Panc1 (cell line): Measurements from ENCODE around the gene EIPR1. TPM values are rescaled to one million over a fixed set of nuclear protein-coding genes. Genes with fewer than 3 reads are reported as not detected.

Experiments
- ATAC-seq: fragments of 200-7000 bp; cut with Tn5 transposase; 2 replicates; pipeline ENCODE4 v1.9.1; 2020; ENCODE audit warnings: mild to moderate bottlenecking, moderate library complexity
- BruUV-seq: library from RNA; stranded (reverse); fragments of 400-500 nt; replicated peaks from 2 replicates; lab custom pipeline; 2021; lab: Mats Ljungman, UMichigan
- CTCF ChIA-PET: fragments of 300-600 bp; sonication (Branson Sonifier 250); formaldehyde crosslinking; loops from one replicate; lab custom pipeline; 2022; ENCODE audit warnings: antibody characterized with exemption; lab: Charles Lee
- POLR2A ChIA-PET: fragments of 300-600 bp; sonication (Branson Sonifier 250); formaldehyde crosslinking; loops from one replicate; lab custom pipeline; 2022; ENCODE audit warnings: antibody characterized with exemption; lab: Charles Lee
- DNase-seq: peaks from one replicate; pipeline ENCODE4 v3.0.0-alpha.2; 2010; ENCODE audit warnings: low read depth, low spot score
- H3K27ac ChIP-seq: 2 replicates; pipeline ENCODE4 v1.5.1; 2011; ENCODE audit warnings: mild to moderate bottlenecking, low read length, inconsistent platforms
- H3K27me3 ChIP-seq: fragments of 200-500 bp; sonication (Bioruptor generic); 2 replicates; pipeline ENCODE4 v1.6.0; 2014; ENCODE audit warnings: low read length, inconsistent platforms; ENCODE audit not compliant: control insufficient read depth, insufficient read depth
- H3K36me3 ChIP-seq: fragments of 200-500 bp; sonication (Bioruptor generic); 2 replicates; pipeline ENCODE4 v1.5.1; 2014; ENCODE audit warnings: inconsistent platforms, mild to moderate bottlenecking, low read length, moderate library complexity; ENCODE audit not compliant: control insufficient read depth, insufficient read depth
- H3K4me1 ChIP-seq: 2 replicates; pipeline ENCODE4 v1.5.1; 2011; ENCODE audit warnings: inconsistent platforms, mild to moderate bottlenecking, low read length, moderate library complexity; ENCODE audit not compliant: control insufficient read depth, insufficient read depth
- H3K4me3 ChIP-seq, 2 experiments: 2 replicates each; pipeline ENCODE4 v1.5.1; 2011 to 2012; ENCODE audit warnings: low read depth in 2 of 2, low read length in 2 of 2, mild to moderate bottlenecking in 2 of 2, inconsistent platforms in 1 of 2, moderate library complexity in 1 of 2
- H3K9me3 ChIP-seq: fragments of 200-500 bp; sonication (Bioruptor generic); 2 replicates; pipeline ENCODE4 v1.5.1; 2014; ENCODE audit warnings: low read depth, mild to moderate bottlenecking, inconsistent platforms, low read length, moderate library complexity; ENCODE audit not compliant: control insufficient read depth, insufficient read depth
- POLR2AphosphoS5 ChIP-seq: IDR thresholded peaks from 2 replicates; pipeline ENCODE4 v1.6.1; 2012; ENCODE audit warnings: mild to moderate bottlenecking, low read depth, low read length, moderate library complexity
- SIN3A ChIP-seq: IDR thresholded peaks from 2 replicates; pipeline ENCODE4 v1.6.1; 2012; ENCODE audit warnings: low read depth, mild to moderate bottlenecking, low read length, moderate library complexity, borderline replicate concordance; ENCODE audit not compliant: insufficient read depth
- TCF7L2 ChIP-seq: IDR thresholded peaks from 2 replicates; pipeline ENCODE4 v1.6.1; 2011; ENCODE audit warnings: mild to moderate bottlenecking, low read depth, low read length, inconsistent platforms
- in situ Hi-C: cut with HindIII; loops from 2 replicates; pipeline ENCODE4 v1.10.0; 2016; ENCODE audit warnings: low sequenced_read_pairs, low pct_unique_long_range_greater_than_20kb
- intact Hi-C: fragments of 100-400 bp; cut with micrococcal nuclease; formaldehyde crosslinking; loops from one replicate; pipeline ENCODE4 v1.10.0; 2022; ENCODE audit not compliant: unreplicated experiment
- total RNA-seq: library from RNA; stranded (reverse); gene quantifications from one replicate; pipeline ENCODE4 v1.2.1, GENCODE V29; 2021; ENCODE audit not compliant: unreplicated experiment
- TF ChIP-seq, protein P1 (sequence below), 2 experiments: IDR thresholded peaks; 2 replicates each; pipeline ENCODE4 v1.6.1; 2011 to 2012; ENCODE audit warnings: low read depth in 2 of 2, control low read depth in 1 of 2, low read length in 1 of 2, mild to moderate bottlenecking in 1 of 2, moderate library complexity in 1 of 2; ENCODE audit not compliant: insufficient read depth in 1 of 2
- TF ChIP-seq, protein P2 (sequence below): fragments of 450-650 bp; IDR thresholded peaks from 2 replicates; pipeline ENCODE4 v1.5.1; 2017; ENCODE audit warnings: mild to moderate bottlenecking

Gene EIPR1
- total RNA-seq, 1 experiment from 2014 or later = 26.7 TPM

DNA sequence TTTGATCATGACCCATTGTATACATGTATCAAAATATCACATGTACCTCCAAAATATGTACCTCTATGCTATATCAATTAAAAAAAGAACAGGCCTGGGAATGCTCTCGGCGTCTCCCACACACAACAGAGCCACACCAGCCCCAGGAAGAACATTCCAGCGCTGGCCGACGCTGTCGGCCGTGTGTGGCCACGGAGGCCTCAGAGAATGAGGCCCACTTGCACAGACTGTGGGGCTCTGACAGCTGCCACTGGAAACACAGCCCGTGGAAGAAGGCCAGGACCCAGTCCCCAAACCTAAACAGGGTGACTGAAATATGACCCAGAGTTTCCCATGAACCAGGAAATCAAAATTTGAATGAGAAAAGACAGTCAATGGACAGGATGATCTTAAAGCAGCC lies 69.7 kb downstream of the EIPR1 start:
- intact Hi-C loops (no loop called here), in situ Hi-C loops (no loop called here)
- DNase-seq (no peak), ATAC-seq (no peak)
- ChIA-PET POLR2A (no interaction called here), CTCF (no interaction called here)
- no peaks in the 10 kb centered on the region for H3K27me3 ChIP-seq
- H3K36me3 ChIP-seq = no peaks in the 10 kb centered on the region
- H3K4me3 ChIP-seq = no peak overlapping the region
- TF ChIP-seq, protein P1, sequence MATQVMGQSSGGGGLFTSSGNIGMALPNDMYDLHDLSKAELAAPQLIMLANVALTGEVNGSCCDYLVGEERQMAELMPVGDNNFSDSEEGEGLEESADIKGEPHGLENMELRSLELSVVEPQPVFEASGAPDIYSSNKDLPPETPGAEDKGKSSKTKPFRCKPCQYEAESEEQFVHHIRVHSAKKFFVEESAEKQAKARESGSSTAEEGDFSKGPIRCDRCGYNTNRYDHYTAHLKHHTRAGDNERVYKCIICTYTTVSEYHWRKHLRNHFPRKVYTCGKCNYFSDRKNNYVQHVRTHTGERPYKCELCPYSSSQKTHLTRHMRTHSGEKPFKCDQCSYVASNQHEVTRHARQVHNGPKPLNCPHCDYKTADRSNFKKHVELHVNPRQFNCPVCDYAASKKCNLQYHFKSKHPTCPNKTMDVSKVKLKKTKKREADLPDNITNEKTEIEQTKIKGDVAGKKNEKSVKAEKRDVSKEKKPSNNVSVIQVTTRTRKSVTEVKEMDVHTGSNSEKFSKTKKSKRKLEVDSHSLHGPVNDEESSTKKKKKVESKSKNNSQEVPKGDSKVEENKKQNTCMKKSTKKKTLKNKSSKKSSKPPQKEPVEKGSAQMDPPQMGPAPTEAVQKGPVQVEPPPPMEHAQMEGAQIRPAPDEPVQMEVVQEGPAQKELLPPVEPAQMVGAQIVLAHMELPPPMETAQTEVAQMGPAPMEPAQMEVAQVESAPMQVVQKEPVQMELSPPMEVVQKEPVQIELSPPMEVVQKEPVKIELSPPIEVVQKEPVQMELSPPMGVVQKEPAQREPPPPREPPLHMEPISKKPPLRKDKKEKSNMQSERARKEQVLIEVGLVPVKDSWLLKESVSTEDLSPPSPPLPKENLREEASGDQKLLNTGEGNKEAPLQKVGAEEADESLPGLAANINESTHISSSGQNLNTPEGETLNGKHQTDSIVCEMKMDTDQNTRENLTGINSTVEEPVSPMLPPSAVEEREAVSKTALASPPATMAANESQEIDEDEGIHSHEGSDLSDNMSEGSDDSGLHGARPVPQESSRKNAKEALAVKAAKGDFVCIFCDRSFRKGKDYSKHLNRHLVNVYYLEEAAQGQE (IDR thresholded peaks at IDR 0.05; ENCODE audit: insufficient read depth in 1 of 2, low read depth in 2 of 2, low read length in 1 of 2) = no peak
- TF ChIP-seq POLR2AphosphoS5 = no peak
- TF ChIP-seq TCF7L2 = no peak
- no peak for TF ChIP-seq SIN3A
- TF ChIP-seq, protein P2, sequence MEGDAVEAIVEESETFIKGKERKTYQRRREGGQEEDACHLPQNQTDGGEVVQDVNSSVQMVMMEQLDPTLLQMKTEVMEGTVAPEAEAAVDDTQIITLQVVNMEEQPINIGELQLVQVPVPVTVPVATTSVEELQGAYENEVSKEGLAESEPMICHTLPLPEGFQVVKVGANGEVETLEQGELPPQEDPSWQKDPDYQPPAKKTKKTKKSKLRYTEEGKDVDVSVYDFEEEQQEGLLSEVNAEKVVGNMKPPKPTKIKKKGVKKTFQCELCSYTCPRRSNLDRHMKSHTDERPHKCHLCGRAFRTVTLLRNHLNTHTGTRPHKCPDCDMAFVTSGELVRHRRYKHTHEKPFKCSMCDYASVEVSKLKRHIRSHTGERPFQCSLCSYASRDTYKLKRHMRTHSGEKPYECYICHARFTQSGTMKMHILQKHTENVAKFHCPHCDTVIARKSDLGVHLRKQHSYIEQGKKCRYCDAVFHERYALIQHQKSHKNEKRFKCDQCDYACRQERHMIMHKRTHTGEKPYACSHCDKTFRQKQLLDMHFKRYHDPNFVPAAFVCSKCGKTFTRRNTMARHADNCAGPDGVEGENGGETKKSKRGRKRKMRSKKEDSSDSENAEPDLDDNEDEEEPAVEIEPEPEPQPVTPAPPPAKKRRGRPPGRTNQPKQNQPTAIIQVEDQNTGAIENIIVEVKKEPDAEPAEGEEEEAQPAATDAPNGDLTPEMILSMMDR = no peak
- no TSS peak for BruUV-seq
- no peak overlapping the region for H3K27ac ChIP-seq
- H3K9me3 ChIP-seq = no peaks in the 10 kb centered on the region
- peaks cover 4% of the 10 kb centered on the region; the same call in 1 of the 2 replicates for H3K4me1 ChIP-seq

DNA sequence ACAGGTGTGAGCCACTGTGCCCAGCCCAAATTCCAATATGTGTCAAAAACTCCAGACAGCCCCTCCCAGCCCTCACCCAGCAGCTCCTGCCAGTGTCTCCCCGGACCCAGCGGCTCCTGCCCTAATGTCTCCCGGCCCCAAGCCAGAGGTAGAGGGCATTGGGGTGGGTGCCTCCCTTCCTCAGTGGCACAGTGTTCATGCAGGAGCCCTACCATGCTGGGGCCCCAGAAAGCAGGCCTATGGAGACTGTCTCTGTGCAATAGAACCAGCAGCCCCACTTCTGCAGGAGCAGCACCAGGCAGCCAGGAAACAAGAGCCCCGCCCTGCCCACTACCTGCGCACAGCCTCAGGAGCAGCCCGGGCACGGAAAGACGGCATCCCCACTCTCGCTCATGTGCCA lies 70.4 kb downstream of the EIPR1 start:
- ChIA-PET CTCF (no interaction called here), POLR2A (no interaction called here)
- BruUV-seq = no TSS peak
- intact Hi-C loops (no loop called here), in situ Hi-C loops (no loop called here)
- Histone ChIP-seq H3K4me1 (peaks cover 4% of the 10 kb centered on the region; the same call in 1 of the 2 replicates), H3K36me3 (no peaks in the 10 kb centered on the region), H3K27ac (no peak overlapping the region), H3K9me3 (no peaks in the 10 kb centered on the region), H3K27me3 (no peaks in the 10 kb centered on the region), H3K4me3 (no peak overlapping the region)
- ATAC-seq = no peak
- no peak for DNase-seq
- TF ChIP-seq, protein P2 = no peak
- TF ChIP-seq SIN3A (no peak), POLR2AphosphoS5 (no peak), TCF7L2 (no peak)
- TF ChIP-seq, protein P1 (IDR thresholded peaks at IDR 0.05; ENCODE audit: insufficient read depth in 1 of 2, low read depth in 2 of 2, low read length in 1 of 2) = no peak
